HCT116 (cell line): ENCODE results near the gene STK24. TPM values are rescaled to one million over a fixed set of nuclear protein-coding genes. Genes with fewer than 3 reads are reported as not detected.

Experiments
- ATAC-seq: fragments of 200-7000 bp; cut with Tn5 transposase; 2 replicates; pipeline ENCODE4 v1.9.1; 2020; ENCODE audit warnings: mild to moderate bottlenecking, moderate library complexity
- BruUV-seq: library from RNA; stranded (reverse); fragments of 400-500 nt; replicated peaks from 2 replicates; lab custom pipeline; 2021; lab: Mats Ljungman, UMichigan
- CTCF ChIA-PET: fragments of 300-600 bp; sonication (Branson Sonifier 250); formaldehyde crosslinking; loops from one replicate; lab custom pipeline; 2021; ENCODE audit warnings: antibody characterized with exemption; lab: Charles Lee
- POLR2A ChIA-PET: fragments of 300-600, 350-600 bp; sonication (Branson Sonifier 250); formaldehyde crosslinking; loops from one replicate; lab custom pipeline; 2021; ENCODE audit warnings: antibody characterized with exemption; lab: Charles Lee
- RAD21 ChIA-PET, 2 experiments: fragments of 300-600 bp; sonication (Branson Sonifier 250); formaldehyde crosslinking; loops; one replicate each; lab custom pipeline; 2023; ENCODE audit warnings: low total read pairs in 2 of 2; ENCODE audit not compliant: uncharacterized antibody in 2 of 2, unreplicated experiment in 2 of 2, low non-redundant PET in 1 of 2; lab: Charles Lee
- DNase-seq: peaks from one replicate; pipeline ENCODE4 v3.0.0-alpha.2; 2010; ENCODE audit warnings: low read depth, low spot score
- H2AFZ ChIP-seq: fragments of 200-600 bp; shearing (Covaris generic), sonication (generic); 2 replicates; pipeline ENCODE4 v1.6.1; 2017; ENCODE audit warnings: low read depth, mixed run types, mixed read lengths, antibody characterized with exemption, low read length; ENCODE audit not compliant: poor library complexity, severe bottlenecking
- H3K27ac ChIP-seq: 2 replicates; pipeline ENCODE4 v1.5.1; 2012; ENCODE audit warnings: low read depth, low read length
- H3K27me3 ChIP-seq: fragments of 200-600 bp; sonication (generic); 2 replicates; pipeline ENCODE4 v1.6.1; 2016; ENCODE audit warnings: mixed run types, low read length, mixed read lengths; ENCODE audit not compliant: insufficient read depth
- H3K36me3 ChIP-seq, 2 experiments: fragments of 200-500 bp in 1 of 2; fragments of 200-600 bp in 1 of 2; sonication (Bioruptor generic) in 1 of 2; sonication (generic) in 1 of 2; 2 replicates each; pipeline versions ENCODE4 v1.5.1 to v1.6.1; 2014 to 2016; ENCODE audit warnings: low read length in 2 of 2, inconsistent platforms in 1 of 2, mixed read lengths in 1 of 2, mixed run types in 1 of 2; ENCODE audit not compliant: insufficient read depth in 2 of 2, control insufficient read depth in 1 of 2
- H3K4me1 ChIP-seq, 2 experiments: fragments of 200-600 bp in 1 of 2; sonication (generic) in 1 of 2; 2 replicates each; pipeline versions ENCODE4 v1.5.1 to v1.6.1; 2012 to 2017; ENCODE audit warnings: low read length in 2 of 2, inconsistent platforms in 1 of 2, mild to moderate bottlenecking in 1 of 2, mixed read lengths in 1 of 2, mixed run types in 1 of 2, moderate library complexity in 1 of 2; ENCODE audit not compliant: insufficient read depth in 2 of 2, control insufficient read depth in 1 of 2
- H3K4me2 ChIP-seq: fragments of 200-600 bp; sonication (generic); 2 replicates; pipeline ENCODE4 v1.6.1; 2017; ENCODE audit warnings: mixed run types, low read length, mixed read lengths
- H3K4me3 ChIP-seq, 2 experiments: fragments of 200-600 bp in 1 of 2; sonication (generic) in 1 of 2; replicated peaks in 1 of 2; 2 replicates each; pipeline ENCODE4 v1.5.1; 2011 to 2016; ENCODE audit warnings: low read length in 2 of 2, control low read depth in 1 of 2, low read depth in 1 of 2, mild to moderate bottlenecking in 1 of 2, mixed read lengths in 1 of 2, mixed run types in 1 of 2
- H3K79me2 ChIP-seq: fragments of 200-600 bp; sonication (generic); 2 replicates; pipeline ENCODE4 v1.6.1; 2017; ENCODE audit warnings: mild to moderate bottlenecking, mixed run types, low read length, moderate library complexity, mixed read lengths; ENCODE audit not compliant: insufficient read depth
- H3K9ac ChIP-seq: fragments of 200-600 bp; sonication (generic); 2 replicates; pipeline ENCODE4 v1.6.1; 2016; ENCODE audit warnings: low read length, mixed read lengths
- H3K9me2 ChIP-seq: fragments of 200-600 bp; sonication (generic), shearing (Covaris generic); 2 replicates; pipeline ENCODE4 v1.6.1; 2017; ENCODE audit warnings: mixed run types, mild to moderate bottlenecking, moderate library complexity; ENCODE audit not compliant: insufficient read depth
- H3K9me3 ChIP-seq, 2 experiments: fragments of 200-500 bp in 1 of 2; fragments of 200-600 bp in 1 of 2; sonication (Bioruptor generic) in 1 of 2; sonication (generic) in 1 of 2; 2 replicates each; pipeline ENCODE4 v1.6.1; 2014 to 2017; ENCODE audit warnings: low read length in 2 of 2, mixed read lengths in 2 of 2, inconsistent platforms in 1 of 2, low read depth in 1 of 2, mild to moderate bottlenecking in 1 of 2, mixed run types in 1 of 2, moderate library complexity in 1 of 2; ENCODE audit not compliant: control insufficient read depth in 1 of 2, insufficient read depth in 1 of 2
- H4K20me1 ChIP-seq: fragments of 200-600 bp; sonication (generic), shearing (Covaris generic); 2 replicates; pipeline ENCODE4 v1.6.1; 2017; ENCODE audit warnings: mixed run types, mild to moderate bottlenecking, moderate library complexity; ENCODE audit not compliant: insufficient read depth
- ATF3 ChIP-seq: IDR thresholded peaks from 2 replicates; pipeline ENCODE4 v1.6.1; 2012
- CEBPB ChIP-seq: IDR thresholded peaks from 2 replicates; pipeline ENCODE4 v1.6.1; 2012; ENCODE audit warnings: low read depth
- CTCF ChIP-seq, 3 experiments: fragments of 200-600 bp in 1 of 3; sonication (generic) in 1 of 3; IDR thresholded peaks in 2 of 3; conservative IDR thresholded peaks in 1 of 3; 2 replicates each; pipeline ENCODE4 v1.5.1; 2012 to 2017; ENCODE audit warnings: low read depth in 2 of 3, low read length in 2 of 3, antibody characterized with exemption in 1 of 3, borderline replicate concordance in 1 of 3, control low read depth in 1 of 3, mild to moderate bottlenecking in 1 of 3, mixed read lengths in 1 of 3, mixed run types in 1 of 3, moderate library complexity in 1 of 3; ENCODE audit not compliant: insufficient read depth in 1 of 3
- EGR1 ChIP-seq: IDR thresholded peaks from 2 replicates; pipeline ENCODE4 v1.6.1; 2012; ENCODE audit warnings: low read depth
- FOSL1 ChIP-seq: IDR thresholded peaks from 2 replicates; pipeline ENCODE4 v1.6.1; 2012; ENCODE audit warnings: low read depth
- POLR2A ChIP-seq: IDR thresholded peaks from 2 replicates; pipeline ENCODE4 v1.7.0; 2011; ENCODE audit warnings: borderline replicate concordance; ENCODE audit not compliant: insufficient read depth, insufficient read length; ENCODE audit errors: extremely low read depth
- POLR2AphosphoS5 ChIP-seq: IDR thresholded peaks from 2 replicates; pipeline ENCODE4 v1.6.1; 2011; ENCODE audit warnings: mild to moderate bottlenecking, low read depth, low read length, moderate library complexity
- RAD21 ChIP-seq: IDR thresholded peaks from 2 replicates; pipeline ENCODE4 v1.6.1; 2012; ENCODE audit warnings: low read depth, mild to moderate bottlenecking
- SRF ChIP-seq: IDR thresholded peaks from 2 replicates; pipeline ENCODE4 v1.6.1; 2012; ENCODE audit warnings: low read depth
- YY1 ChIP-seq: IDR thresholded peaks from 2 replicates; pipeline ENCODE4 v1.6.1; 2011; ENCODE audit warnings: low read length, low read depth, moderate library complexity, mild to moderate bottlenecking; ENCODE audit not compliant: insufficient replicate concordance; ENCODE audit errors: extremely low read depth
- ZNF274 ChIP-seq: fragments of 200-500 bp; sonication (Bioruptor generic); IDR thresholded peaks from 2 replicates; pipeline ENCODE4 v1.6.1; 2014; ENCODE audit warnings: mild to moderate bottlenecking, low read depth, low read length, inconsistent platforms
- intact Hi-C: fragments of 100-400 bp; cut with micrococcal nuclease; formaldehyde crosslinking; loops from 2 replicates; pipeline ENCODE4 v1.10.0; 2022
- total RNA-seq: library from RNA; stranded (reverse); gene quantifications from one replicate; pipeline ENCODE4 v1.2.1, GENCODE V29; 2021; ENCODE audit not compliant: unreplicated experiment

STK24 gene
- total RNA-seq, 1 experiment from 2014 or later: 137 TPM

- Histone ChIP-seq H4K20me1 (no peaks in the 10 kb centered on the region), H2AFZ (no peak overlapping the region), H3K4me2 (no peak overlapping the region), H3K27me3 (no peaks in the 10 kb centered on the region), H3K4me1 (no peaks in the 10 kb centered on the region), H3K9ac (no peak overlapping the region), H3K9me2 (no peaks in the 10 kb centered on the region), H3K79me2 (no peaks in the 10 kb centered on the region), H3K27ac (no peak overlapping the region), H3K9me3 (no peaks in the 10 kb centered on the region), H3K4me3 (no peak overlapping the region), H3K36me3 (no peaks in the 10 kb centered on the region)
- intact Hi-C loops: no loop called here
- BruUV-seq: no TSS peak
- TF ChIP-seq CTCF (IDR thresholded peaks at IDR 0.05 in 2 of 3, conservative IDR thresholded peaks at IDR 0.05 in 1 of 3; ENCODE audit: borderline replicate concordance in 1 of 3, insufficient read depth in 1 of 3, low read depth in 2 of 3, low read length in 2 of 3) (no peak), SRF (no peak), CEBPB (no peak), FOSL1 (no peak), POLR2AphosphoS5 (no peak), RAD21 (no peak), POLR2A (no peak), EGR1 (no peak), ZNF274 (no peak), ATF3 (no peak), YY1 (no peak)
- ChIA-PET RAD21 (no interaction called here), CTCF (no interaction called here), POLR2A (no interaction called here)
- DNase-seq: no peak
- no peak for ATAC-seq
Observed at GRCh38 chr13:98622931-98623331, 46.0 kb upstream of the STK24 start.
